Endothelial cell of hepatic sinusoid (primary cell): Measurements from ENCODE around the gene SAMD15.
"Not testable (repeated sequence)": the region's sequence is repeated elsewhere in the genome, so short reads cannot be mapped to it uniquely, and the experiment has no call there.

Experiments used
- in situ Hi-C: cut with HindIII; loops from 2 replicates; pipeline ENCODE4 v1.10.0; 2017; ENCODE audit warnings: low sequenced_read_pairs

SAMD15 gene

DNA sequence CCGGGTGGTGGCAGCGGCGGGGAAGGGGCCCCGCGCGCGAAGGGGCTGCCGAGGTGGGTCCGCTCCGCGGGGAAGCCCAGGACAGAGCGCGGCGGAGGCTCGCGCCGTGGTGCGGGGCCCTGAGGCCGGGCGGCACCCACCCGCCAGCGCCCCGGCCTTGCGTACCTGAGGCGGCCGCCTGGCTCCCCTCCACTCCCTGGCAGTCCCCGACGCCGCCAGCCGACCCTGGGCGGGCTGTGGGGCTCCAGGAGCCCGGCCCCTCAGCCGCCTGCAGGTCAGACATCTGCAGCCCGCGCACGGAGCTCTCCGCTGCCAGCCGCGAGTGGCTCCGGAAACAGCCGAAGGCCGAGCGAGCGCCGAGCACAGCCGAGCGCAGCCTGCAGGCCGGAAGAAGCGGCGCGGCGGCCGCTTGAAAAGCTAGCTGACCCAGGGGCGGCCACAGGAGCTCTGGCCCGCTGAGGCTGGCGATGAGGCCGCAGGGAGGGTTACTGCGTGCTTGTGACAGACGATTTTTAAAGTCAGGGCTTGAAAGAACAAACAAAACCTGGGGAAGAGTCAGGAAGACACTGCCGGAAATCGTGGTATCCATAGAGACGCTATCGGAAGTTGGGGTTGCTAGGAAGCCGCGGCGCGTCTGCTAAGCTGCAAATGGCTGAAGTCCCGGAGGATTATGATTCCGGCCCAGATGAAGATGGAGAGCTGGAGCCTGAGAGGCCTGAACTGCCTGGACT lies at the start of gene SAMD15, which contains the start of gene TMED8:
SAMD15 (plus strand) TSS at position 609 of the 731 bp plus-strand sequence; CDS start at position 649, 40 bp downstream.
TMED8 (minus strand) TSS at position 324 of the 731 bp plus-strand sequence; CDS start at position 283, 41 bp downstream.
- in situ Hi-C loops, result no loop called here

DNA sequence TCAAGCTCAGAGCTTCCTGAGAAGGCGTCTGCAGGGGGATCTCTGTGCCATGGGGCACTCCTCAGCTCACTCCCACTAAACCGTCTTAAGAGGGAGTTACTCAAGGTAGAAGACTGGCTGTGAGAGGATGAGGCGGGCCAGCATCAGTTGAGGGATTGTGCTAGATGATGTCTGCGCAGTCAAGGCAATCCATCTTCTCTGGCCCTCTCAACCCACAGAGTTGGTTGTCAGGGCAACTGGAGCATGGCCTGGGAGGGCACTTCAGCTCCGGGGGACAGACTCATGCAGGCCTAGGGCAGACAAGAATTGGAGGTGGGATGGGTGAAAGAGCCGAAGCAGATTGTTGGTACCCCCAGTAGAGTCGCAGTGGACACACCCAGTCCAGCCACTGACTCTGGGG lies 47.3 kb upstream of the SAMD15 start:
- in situ Hi-C loops, result no loop called here

DNA sequence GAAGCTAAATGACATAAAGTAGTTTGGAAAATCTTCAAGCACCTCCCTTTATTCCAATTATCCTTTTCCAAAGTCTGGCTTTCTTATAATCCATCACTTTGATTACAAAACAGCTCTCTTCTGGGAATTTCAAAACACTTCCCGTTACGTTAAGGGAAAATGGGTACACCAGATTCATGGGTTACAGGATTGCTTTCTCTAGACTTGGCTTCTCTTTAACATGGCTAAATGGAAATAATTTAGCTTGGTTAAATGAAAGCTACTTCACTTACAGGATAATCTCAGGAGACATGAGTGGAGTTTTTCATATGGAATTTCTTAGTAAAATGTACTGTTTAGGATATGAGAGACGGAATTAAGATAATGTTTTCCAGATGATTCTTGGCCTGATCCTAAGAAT lies 41.6 kb upstream of the SAMD15 start:
- in situ Hi-C loops, result no loop called here

DNA sequence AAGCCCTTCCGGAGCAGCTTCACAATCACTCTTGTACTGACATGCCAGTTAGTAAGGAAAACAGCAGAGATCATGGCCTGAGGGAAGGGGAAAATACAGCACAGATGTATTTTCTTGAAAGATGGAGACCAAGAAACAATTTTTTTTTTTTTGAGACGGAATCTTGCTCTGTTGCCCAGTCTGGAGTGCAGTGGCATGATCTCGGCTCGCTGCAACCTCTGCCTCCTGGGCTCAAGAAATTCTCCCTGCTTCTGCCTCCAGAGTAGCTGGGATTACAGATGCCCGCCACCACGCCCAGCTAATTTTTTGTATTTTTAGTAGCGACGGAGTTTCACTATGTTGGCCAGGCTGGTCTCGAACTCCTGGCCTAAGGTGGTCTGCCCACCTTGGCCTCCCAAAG lies 39.9 kb upstream of the SAMD15 start:
- in situ Hi-C loops, result not testable (repeated sequence)

DNA sequence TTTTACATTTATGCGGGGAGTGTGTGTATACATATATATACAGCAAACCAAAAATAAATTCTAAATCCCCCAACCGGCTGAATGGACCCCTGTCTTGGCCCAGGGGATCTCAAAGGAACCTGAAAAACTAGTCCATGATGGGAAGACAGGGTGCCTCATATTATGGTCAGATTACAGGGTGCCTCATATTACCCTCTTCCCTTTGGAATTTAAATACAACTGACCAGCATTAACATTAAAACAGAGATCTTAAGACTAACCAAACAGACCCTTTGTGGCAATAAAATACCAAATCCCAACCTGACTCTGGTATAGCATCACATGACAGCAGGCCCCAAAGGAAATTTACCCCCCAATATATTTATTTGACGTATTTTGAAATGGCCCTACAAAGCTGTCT lies 39.3 kb upstream of the SAMD15 start:
- in situ Hi-C loops, result no loop called here

DNA sequence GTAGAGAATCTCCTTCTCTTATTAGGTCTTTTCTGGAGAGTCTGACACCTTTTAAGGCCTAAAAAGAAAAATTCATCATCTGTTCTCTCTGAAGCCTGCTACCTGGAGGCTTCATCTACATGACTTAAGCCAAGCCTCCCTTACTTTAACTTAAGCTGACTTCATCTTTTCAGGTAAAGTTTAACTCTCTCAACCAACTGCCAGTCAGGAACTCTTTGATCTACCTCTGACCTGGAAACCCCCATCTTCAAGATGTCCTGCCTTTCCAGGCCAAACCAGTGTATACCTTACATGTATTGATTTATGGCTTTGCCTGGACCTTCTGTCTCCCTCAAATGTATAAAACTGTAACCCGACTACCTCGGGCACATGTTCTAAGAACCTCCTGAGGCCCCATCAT lies 38.9 kb upstream of the SAMD15 start:
- in situ Hi-C loops, result no loop called here

DNA sequence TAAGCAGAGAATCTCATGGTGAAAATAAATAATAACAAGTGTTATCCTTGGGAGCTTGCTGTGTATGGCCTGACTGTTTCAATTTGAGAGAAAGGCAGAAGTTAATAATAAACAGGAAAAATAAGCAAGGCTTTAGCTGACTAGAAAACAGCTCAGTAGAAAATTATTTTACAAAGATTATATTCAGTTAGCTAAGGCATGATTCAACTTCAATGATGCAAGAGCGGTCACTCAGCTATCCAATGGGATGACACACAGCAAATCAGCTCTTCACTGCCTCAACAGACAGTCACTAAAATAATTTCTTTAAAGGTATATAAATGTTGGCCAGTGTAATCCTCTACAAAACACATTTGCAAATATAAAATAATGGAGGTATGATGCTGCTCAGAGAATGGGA lies 37.8 kb upstream of the SAMD15 start:
- in situ Hi-C loops, result no loop called here

DNA sequence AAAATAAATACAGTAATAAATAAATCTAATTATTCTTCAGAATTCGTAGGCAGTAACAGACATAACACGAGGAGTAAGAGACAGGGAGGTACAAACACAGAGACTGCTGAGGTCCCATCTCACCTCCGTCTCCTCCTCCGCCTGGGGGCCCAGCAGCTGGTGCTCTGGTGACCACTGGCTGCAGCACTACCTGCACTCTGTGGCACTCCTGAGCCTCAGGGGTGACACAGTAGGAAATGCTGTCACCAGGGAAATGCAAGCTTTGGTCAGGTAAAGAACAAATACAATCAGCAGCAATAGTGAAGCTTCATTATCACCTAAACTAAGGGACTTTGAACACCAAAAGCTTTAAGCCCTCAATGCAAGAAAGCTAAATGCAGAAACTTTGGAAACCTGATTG lies 36.8 kb upstream of the SAMD15 start:
- in situ Hi-C loops, result no loop called here

DNA sequence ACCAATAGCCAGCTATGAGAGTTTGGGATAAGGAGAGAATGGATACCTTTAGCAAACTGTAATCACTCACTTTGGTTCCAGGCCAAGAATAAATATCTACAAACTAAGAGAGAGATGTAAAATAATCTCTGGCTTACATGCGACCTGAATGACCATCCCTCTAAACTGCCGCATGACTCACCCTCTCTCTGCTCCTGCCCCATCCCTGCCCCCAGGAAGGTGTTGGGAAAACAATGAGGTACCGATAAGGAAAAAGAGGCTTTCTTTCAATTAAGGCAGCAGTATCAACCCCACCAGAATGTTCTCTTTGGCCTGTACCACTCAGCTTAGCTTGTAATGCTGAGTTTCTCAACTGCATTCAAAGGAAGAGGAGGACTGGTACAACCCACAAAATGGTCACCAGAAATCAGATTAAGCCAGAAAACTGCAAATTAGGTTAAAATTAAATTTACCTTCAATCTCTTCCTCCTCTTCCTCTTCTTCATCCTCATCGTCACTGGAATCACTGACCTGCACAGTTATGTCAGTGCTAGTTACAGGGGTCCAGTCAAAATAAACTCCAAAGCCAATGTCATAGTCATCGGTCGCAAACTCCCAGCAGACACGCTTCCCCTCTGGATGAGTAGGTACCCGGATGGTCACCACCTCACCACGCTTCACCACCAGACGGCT lies 34.3 kb upstream of the SAMD15 start:
- in situ Hi-C loops, result no loop called here

DNA sequence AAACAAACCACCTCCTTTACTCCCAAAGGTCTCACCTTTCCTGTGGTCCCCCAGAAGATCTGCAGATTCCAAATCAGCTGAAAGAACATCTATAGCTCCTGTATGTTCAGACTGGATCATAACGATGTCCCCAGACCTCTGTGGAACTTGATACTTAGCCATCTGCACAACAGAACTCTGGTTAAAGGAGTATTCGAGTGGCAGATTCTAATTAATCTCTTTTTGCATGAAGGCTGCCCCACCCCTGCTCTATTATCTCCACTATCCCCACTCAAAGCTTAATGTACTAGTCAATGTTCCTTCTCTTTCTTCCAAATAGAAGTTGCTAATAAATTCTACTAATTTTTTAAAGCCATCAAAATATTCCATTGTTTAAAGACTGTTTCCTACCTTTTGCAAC lies 33.5 kb upstream of the SAMD15 start:
- in situ Hi-C loops, result no loop called here

DNA sequence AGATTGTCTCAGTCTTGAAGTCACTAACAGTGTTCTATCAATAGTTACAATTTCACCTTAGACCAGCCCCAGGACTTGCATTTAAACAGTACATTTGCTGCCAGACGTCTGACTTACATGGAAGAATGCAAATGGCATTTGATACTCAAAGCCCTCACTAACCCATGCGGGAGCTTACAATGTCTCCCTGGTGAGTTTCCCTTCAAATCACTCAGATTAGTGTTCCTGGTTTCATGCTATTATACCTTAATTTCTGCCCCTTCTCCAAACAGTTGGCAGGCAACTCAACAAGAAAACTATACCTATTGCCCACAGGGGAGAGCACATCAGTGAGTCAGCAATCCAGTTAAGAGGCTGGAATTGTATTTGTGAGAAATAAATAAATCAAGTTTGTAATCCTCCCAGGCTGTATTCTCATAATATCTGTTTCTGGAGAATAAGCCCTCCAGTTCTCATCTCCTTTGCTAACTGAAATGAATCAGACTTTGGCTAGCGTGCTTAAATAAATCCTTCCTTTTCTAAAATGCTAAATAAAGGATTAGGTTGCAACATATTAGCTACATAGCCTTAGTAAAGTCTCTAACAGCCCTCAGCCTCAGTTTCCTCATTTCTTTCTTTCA lies 32.7 kb upstream of the SAMD15 start:
- in situ Hi-C loops, result no loop called here

DNA sequence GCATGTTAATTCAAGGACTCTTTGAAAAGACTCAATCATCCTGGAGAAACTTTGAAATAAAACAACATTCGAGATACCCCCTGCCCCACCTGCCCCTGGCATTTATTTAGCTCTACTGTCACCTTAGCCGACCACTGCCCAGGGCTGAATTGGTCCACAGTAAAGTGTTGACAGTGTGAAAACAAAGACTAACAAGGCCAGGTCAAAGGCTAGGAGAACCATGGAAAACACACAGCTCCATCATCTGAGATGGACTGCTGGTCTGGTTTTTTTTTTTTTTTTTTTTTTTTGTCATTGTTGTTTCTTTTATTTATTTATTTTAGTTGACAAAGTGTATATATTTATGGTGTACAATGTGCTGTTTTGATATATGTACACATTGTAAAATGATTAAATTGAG lies 30.7 kb upstream of the SAMD15 start:
- in situ Hi-C loops, result no loop called here

DNA sequence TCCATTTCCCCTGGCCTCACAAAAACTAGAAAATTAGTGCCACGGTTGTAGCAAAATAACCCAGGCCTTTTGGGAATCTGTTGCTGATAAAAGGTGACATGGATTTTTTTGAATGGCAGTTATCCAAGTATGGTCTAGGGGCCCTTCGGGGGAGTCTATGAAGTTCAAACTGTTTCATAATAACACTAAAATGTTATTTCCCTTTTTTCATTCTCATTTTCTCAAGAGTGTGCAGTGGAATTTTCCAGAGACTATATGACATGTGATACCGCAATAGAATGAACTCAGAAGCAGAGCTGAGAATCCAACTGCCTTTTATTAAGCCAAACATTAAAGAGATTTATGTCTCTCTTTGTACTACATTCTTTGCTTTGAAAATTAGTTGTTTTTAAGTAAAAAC lies 29.4 kb upstream of the SAMD15 start:
- in situ Hi-C loops, result no loop called here

DNA sequence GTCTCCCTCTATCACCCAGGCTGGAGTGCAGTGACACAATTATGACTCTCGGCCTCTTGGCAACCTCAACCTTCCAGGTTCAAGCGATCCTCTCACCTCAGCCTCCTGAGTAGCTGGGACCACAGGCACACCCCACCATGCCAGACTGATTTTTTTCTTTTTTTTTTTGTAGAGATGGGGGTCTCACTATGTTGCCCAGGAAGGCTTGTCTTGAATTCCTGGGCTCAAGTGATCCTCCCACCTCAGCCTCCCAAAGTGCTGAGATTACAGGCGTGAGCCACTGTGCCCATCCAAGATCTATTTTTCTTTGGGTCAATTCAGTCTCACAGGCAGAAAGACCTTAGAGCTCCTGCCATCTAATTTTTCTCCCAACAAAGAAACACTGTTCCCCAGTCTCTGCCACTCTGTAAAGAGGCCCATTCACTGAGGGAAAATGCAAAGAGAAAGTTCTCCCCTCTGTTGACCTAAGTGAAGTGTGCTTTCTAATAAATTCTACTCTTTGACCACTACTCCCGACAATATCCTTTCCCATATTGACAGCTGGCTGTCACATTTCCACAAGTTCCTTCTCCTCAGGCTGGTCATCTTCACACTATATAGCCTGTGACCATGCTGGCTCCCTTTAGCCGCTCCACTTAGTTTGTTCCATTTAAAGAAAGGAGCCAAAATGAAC lies 23.6 kb upstream of the SAMD15 start:
- in situ Hi-C loops, result no loop called here

DNA sequence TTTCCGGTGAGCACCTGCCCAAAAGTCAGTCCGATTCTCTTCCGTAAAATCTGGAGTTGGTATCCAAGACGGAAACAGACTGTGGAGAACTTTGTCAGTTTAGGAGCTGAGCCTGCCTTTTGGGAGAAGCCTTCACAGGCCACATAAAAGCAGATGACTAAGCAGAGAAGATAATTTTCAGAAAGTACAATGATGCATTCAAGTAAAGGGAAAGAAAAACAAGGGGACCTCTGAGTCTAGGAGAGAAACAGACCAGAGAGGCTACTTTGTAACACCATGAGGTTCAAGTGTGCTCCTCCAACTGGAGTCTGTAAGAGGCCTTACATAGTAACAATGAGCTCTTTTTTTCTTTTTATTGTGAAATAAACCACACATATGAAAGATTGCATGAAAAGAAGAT lies 21.4 kb upstream of the SAMD15 start:
- in situ Hi-C loops, result no loop called here

DNA sequence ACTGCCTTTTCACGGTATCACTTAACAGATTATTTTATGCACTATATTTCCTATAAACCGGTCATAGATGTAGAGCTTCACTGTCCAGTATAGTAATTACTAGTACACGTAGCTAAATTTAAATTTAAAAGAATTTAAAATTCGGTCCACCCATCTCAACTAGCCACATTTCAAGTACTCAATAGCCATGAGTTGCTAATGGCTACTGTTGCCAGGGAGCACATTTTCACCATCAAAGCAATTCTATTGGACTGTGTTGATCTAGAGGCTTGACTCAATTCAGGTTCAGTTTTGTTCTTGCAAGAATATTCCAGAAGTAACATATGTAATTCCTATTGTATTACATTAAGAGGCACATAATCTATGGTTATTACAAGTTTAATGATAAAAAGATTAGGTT lies 20.3 kb upstream of the SAMD15 start:
- in situ Hi-C loops, result no loop called here

DNA sequence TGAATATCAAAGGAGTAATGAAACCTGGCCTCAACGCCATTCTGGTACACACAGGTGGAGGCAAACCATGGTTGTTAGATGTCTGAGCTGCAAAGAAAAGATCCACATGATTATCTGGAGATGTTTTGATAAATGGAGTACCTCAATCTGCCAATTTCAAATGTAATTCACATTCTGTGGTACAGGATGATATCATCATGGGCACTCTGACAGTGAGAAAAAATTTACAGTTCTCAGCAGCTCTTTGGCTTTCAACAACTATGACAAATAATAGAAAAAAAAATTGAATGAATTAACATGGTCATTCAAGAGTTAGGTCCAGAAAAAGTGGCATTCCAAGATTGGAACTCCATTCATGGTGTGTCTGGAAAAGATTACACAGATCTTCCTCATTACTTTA lies 17.6 kb upstream of the SAMD15 start:
- in situ Hi-C loops, result no loop called here

DNA sequence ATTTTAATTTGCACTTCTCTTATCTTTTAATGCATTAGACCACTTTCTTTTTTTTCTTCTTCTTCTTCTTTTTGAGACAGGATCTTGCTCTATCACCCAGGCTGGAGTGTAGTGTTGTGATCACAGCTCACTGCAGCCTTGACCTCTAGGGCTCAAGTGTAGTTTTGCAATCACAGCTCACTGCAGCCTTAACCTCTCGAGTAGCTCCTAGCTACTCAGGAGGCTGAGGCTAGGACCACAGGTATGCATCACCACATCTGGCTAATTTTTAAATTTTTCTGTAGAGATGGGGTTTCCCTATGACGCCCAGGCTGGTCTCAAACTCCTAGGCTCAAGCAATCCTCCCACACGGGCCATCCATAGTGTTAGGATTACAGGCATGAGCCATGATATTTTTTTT lies 13.0 kb upstream of the SAMD15 start:
- in situ Hi-C loops, result no loop called here

DNA sequence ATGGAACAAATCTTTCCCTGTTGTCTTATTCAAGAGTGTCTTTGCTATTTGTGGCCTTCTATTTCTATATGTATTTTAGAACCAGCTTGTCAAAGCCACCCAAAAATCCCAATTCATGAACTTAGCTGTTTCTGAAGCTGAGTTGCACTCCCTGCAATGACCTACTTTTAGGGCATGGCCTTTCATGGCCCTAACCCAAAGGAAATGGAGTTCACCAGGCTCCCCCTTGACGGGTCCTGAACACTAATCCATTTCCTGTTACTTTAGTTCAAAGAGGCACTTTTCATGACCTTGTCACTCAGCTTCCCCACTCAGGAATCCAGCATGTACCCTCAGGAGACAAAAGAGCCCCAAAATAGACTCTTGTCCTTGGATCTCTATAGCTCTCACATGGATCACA lies 7.9 kb upstream of the SAMD15 start:
- in situ Hi-C loops, result no loop called here

DNA sequence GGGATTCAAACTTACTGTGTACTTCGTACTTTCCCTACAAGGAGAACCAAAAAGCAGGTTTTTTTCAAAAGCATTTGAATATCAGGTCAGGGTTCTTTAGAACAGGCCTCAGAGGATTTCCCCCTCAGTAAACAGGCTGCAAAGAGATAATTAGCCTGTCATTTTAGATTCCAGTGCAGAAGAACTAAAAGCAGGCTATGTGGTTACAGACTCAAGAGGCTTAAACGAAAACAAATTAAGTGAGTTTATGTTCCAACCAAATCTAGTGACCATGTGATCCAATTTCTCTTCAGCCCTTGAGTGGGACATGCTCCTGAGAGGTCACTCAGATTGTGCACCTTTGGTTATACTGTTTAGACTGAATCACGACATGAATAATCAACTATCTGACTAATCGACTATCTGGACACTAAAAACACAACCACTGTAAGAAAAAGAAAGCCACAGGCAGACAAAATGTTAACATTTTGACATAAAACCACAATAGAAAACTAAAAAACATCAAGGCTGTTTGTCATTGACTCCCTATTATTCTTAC lies 4.8 kb upstream of the SAMD15 start:
- in situ Hi-C loops, result no loop called here
